Endothelial cell of umbilical vein (primary cell): Measurements from ENCODE around the gene KCNG2. TPM values are rescaled to one million over a fixed set of nuclear protein-coding genes. Genes with fewer than 3 reads are reported as not detected.

ENCODE experiments used
- BruUV-seq: library from RNA; stranded (reverse); fragments of 400-500 nt; replicated peaks from 2 replicates; lab custom pipeline; 2021; lab: Mats Ljungman, UMichigan
- CTCF ChIA-PET: fragments of 300-600, 350-600 bp; sonication (Branson Sonifier 250); formaldehyde crosslinking; loops from one replicate; lab custom pipeline; 2021; ENCODE audit warnings: antibody characterized with exemption, inconsistent platforms; lab: Charles Lee
- POLR2A ChIA-PET: fragments of 300-600, 350-600 bp; sonication (Branson Sonifier 250); formaldehyde crosslinking; loops from one replicate; lab custom pipeline; 2021; ENCODE audit warnings: antibody characterized with exemption, inconsistent platforms; lab: Charles Lee
- DNase-seq: peaks from one replicate; pipeline ENCODE4 v3.0.0-alpha.2; 2011; ENCODE audit warnings: low read depth, low spot score
- FAIRE-seq: peaks from 2 replicates; lab custom pipeline; 2011; peaks lifted over from hg19 to GRCh38; lab: Jason Lieb, UNC
- H2AFZ ChIP-seq: 2 replicates; pipeline ENCODE4 v1.6.0; 2012; ENCODE audit warnings: low read depth, low read length, control low read depth, inconsistent platforms
- H3K27ac ChIP-seq: 2 replicates; pipeline ENCODE4 v1.5.1; 2011; ENCODE audit warnings: low read depth, mild to moderate bottlenecking, control low read depth, low read length, moderate library complexity; ENCODE audit not compliant: insufficient read depth
- H3K27me3 ChIP-seq, 2 experiments: 2 replicates each; pipeline versions ENCODE4 v1.6.0 to v1.6.1; 2011; ENCODE audit warnings: low read length in 2 of 2, mixed read lengths in 1 of 2; ENCODE audit not compliant: control insufficient read depth in 2 of 2, insufficient read depth in 2 of 2
- H3K36me3 ChIP-seq, 2 experiments: 2 replicates in 1 of 2; 3 replicates in 1 of 2; pipeline ENCODE4 v1.5.1; 2011; ENCODE audit warnings: low read length in 2 of 2, mild to moderate bottlenecking in 1 of 2, moderate library complexity in 1 of 2; ENCODE audit not compliant: control insufficient read depth in 2 of 2, insufficient read depth in 2 of 2; ENCODE audit errors: extremely low read depth in 1 of 2
- H3K4me1 ChIP-seq: 3 replicates; pipeline ENCODE4 v1.5.1; 2011; ENCODE audit warnings: mild to moderate bottlenecking, low read length; ENCODE audit not compliant: control insufficient read depth, insufficient read depth; ENCODE audit errors: extremely low read depth
- H3K4me2 ChIP-seq: 2 replicates; pipeline ENCODE4 v1.6.1; 2011; ENCODE audit warnings: low read length, control low read depth, mixed read lengths; ENCODE audit not compliant: insufficient read depth
- H3K4me3 ChIP-seq, 3 experiments: fragments of 200-600 bp in 1 of 3; sonication (generic), shearing (Covaris generic) in 1 of 3; replicated peaks in 1 of 3; 2 replicates each; pipeline ENCODE4 v1.5.1; 2011 to 2016; ENCODE audit warnings: control low read depth in 3 of 3, low read length in 3 of 3, mild to moderate bottlenecking in 2 of 3, inconsistent platforms in 1 of 3, low read depth in 1 of 3, moderate library complexity in 1 of 3; ENCODE audit not compliant: insufficient read depth in 1 of 3
- H3K79me2 ChIP-seq: 2 replicates; pipeline ENCODE4 v1.6.0; 2012; ENCODE audit warnings: low read length, inconsistent platforms; ENCODE audit not compliant: control insufficient read depth, insufficient read depth
- H3K9ac ChIP-seq: replicated peaks from 2 replicates; pipeline ENCODE3; 2011; ENCODE audit warnings: low read length, control low read depth; ENCODE audit not compliant: insufficient read depth; ENCODE audit errors: extremely low read depth
- H3K9me1 ChIP-seq: replicated peaks from 3 replicates; pipeline ENCODE4 v1.6.0; 2011; ENCODE audit warnings: mild to moderate bottlenecking, low read length; ENCODE audit not compliant: control insufficient read depth, insufficient read depth; ENCODE audit errors: extremely low read depth
- H3K9me3 ChIP-seq: replicated peaks from 2 replicates; pipeline ENCODE4 v1.5.1; 2012; ENCODE audit warnings: low read length, inconsistent platforms; ENCODE audit not compliant: control insufficient read depth, insufficient read depth
- H4K20me1 ChIP-seq: replicated peaks from 2 replicates; pipeline ENCODE3; 2011; ENCODE audit warnings: mild to moderate bottlenecking, low read length; ENCODE audit not compliant: control insufficient read depth, insufficient read depth; ENCODE audit errors: extremely low read depth
- CTCF ChIP-seq, 2 donors: IDR thresholded peaks; 1 replicate in 1 of 2; 2 replicates in 1 of 2; pipeline ENCODE4 v1.5.1; 2011; ENCODE audit warnings: low read length in 2 of 2, mild to moderate bottlenecking in 2 of 2, moderate library complexity in 2 of 2, control low read depth in 1 of 2, inconsistent platforms in 1 of 2, low read depth in 1 of 2; ENCODE audit not compliant: insufficient read depth in 1 of 2; ENCODE audit errors: extremely low read depth in 1 of 2
- EZH2 ChIP-seq: IDR thresholded peaks from 2 replicates; pipeline ENCODE4 v1.6.1; 2012; ENCODE audit warnings: borderline replicate concordance, low read depth, mild to moderate bottlenecking, moderate library complexity, low read length, inconsistent platforms; ENCODE audit not compliant: severe bottlenecking
- FOS ChIP-seq: IDR thresholded peaks from 2 replicates; pipeline ENCODE4 v1.6.1; 2011; ENCODE audit warnings: mild to moderate bottlenecking, low read length, moderate library complexity, borderline replicate concordance; ENCODE audit not compliant: insufficient read depth
- GATA2 ChIP-seq: IDR thresholded peaks from 2 replicates; pipeline ENCODE4 v1.7.0; 2011; ENCODE audit warnings: low read depth, mild to moderate bottlenecking, moderate library complexity, mixed read lengths, low read length; ENCODE audit not compliant: insufficient read length, insufficient read depth
- JUN ChIP-seq: IDR thresholded peaks from 2 replicates; pipeline ENCODE4 v1.6.1; 2011; ENCODE audit warnings: borderline replicate concordance, low read depth; ENCODE audit not compliant: insufficient read length, insufficient read depth
- MAX ChIP-seq: IDR thresholded peaks from 2 replicates; pipeline ENCODE4 v1.6.1; 2011; ENCODE audit not compliant: insufficient read depth, insufficient read length
- MYC ChIP-seq: IDR thresholded peaks from one replicate; pipeline ENCODE4 v1.6.1; 2011; ENCODE audit warnings: mild to moderate bottlenecking, low read depth, low read length
- POLR2A ChIP-seq: IDR thresholded peaks from 2 replicates; pipeline ENCODE4 v1.6.1; 2012; ENCODE audit warnings: low read depth, mild to moderate bottlenecking, control low read depth, low read length
- POLR2AphosphoS5 ChIP-seq: IDR thresholded peaks from 2 replicates; pipeline ENCODE4 v1.6.1; 2012; ENCODE audit warnings: low read depth, mild to moderate bottlenecking, control low read depth, low read length, moderate library complexity; ENCODE audit not compliant: insufficient read depth
- dilution Hi-C: fragments of 300-500 bp; cut with MboI; formaldehyde crosslinking; loops from one replicate; pipeline ENCODE4 v1.15.0; 2019; ENCODE audit warnings: low sequenced_read_pairs; ENCODE audit not compliant: extremely low pct_ligation_motif_present
- intact Hi-C: fragments of 100-400 bp; cut with micrococcal nuclease; formaldehyde crosslinking; loops from one replicate; pipeline ENCODE4 v1.10.0; 2022
- polyA plus RNA-seq, 4 experiments: library from polyadenylated mRNA; depleted of rRNA in 3 of 4; stranded (reverse) in 3 of 4; unstranded in 1 of 4; fragments of >200 nt; gene quantifications; 2 replicates each; pipeline versions ENCODE4 v1.2.1 to v1.2.3, GENCODE V29; 2011 to 2012; ENCODE audit warnings: missing spikeins in 1 of 4
- total RNA-seq: library from RNA; stranded (reverse); gene quantifications from 2 replicates; pipeline ENCODE4 v1.2.3, GENCODE V29; 2021

Gene KCNG2
- total and polyA plus RNA-seq, 2 donors (not counting 3 experiments of a cell fraction or from before 2014, with no cell fraction given), result not detected

GRCh38 chr18:79799619-79800370 is 2.1 kb downstream of the KCNG2 start:
- no peak overlapping the region for H3K4me3 ChIP-seq
- no peak for TF ChIP-seq CTCF (IDR thresholded peaks at IDR 0.05; ENCODE audit: extremely low read depth in 1 of 2, insufficient read depth in 1 of 2, low read depth in 1 of 2, low read length in 2 of 2)
- TF ChIP-seq POLR2AphosphoS5, result no peak
- TF ChIP-seq MYC, result no peak
- TF ChIP-seq MAX, result no peak
- TF ChIP-seq FOS, result no peak
- no peak for TF ChIP-seq EZH2
- TF ChIP-seq POLR2A, result no peak
- no peak for TF ChIP-seq JUN
- no peak for TF ChIP-seq GATA2
- no peak overlapping the region for H3K27ac ChIP-seq
- H3K4me1 ChIP-seq, result peaks cover 2% of the 10 kb centered on the region
- intact Hi-C loops (loop anchor here (10.0 kb wide), 1 partner anchor 155 kb away; the partner anchor contains the start of gene SLC66A2), dilution Hi-C loops (no loop called here)
- peaks cover 23 to 29% of the 10 kb centered on the region in 2 experiments for H3K27me3 ChIP-seq
- no peaks in the 10 kb centered on the region for H3K36me3 ChIP-seq
- no peak overlapping the region for H3K9ac ChIP-seq
- BruUV-seq, result no TSS peak
- POLR2A ChIA-PET, result no interaction called here
- DNase-seq (no peak), FAIRE-seq (no peak)
- no peak overlapping the region for H2AFZ ChIP-seq
- no peak overlapping the region for H3K4me2 ChIP-seq
- no peaks in the 10 kb centered on the region for H4K20me1 ChIP-seq
- CTCF ChIA-PET, result no interaction called here
- H3K79me2 ChIP-seq, result no peaks in the 10 kb centered on the region
- H3K9me1 ChIP-seq, result no peaks in the 10 kb centered on the region
- H3K9me3 ChIP-seq, result no peaks in the 10 kb centered on the region
